Measurements from ENCODE around the gene FMNL2.

Gene FMNL2

GRCh38 chr2:152598975-152599759 lies 264.2 kb downstream of the FMNL2 start:
- no peaks in the 10 kb centered on the region for H3K79me2 ChIP-seq (ENCODE audit: insufficient read depth, low read length)
- H3F3A ChIP-seq (ENCODE audit: insufficient read depth), result no peaks in the 10 kb centered on the region
- H3K4me2 ChIP-seq (ENCODE audit: low read depth, low read length, poor library complexity, severe bottlenecking), result no peak overlapping the region
- no peaks in the 10 kb centered on the region for H3K9me2 ChIP-seq (replicated peaks; ENCODE audit: insufficient read depth, low read length)
- no peaks in the 10 kb centered on the region for H3K27me3 ChIP-seq (ENCODE audit: low read length)
- no peaks in the 10 kb centered on the region for H3K36me3 ChIP-seq (ENCODE audit: low read length)
- H4K20me1 ChIP-seq (ENCODE audit: low read depth, low read length), result no peaks in the 10 kb centered on the region
- TF ChIP-seq EZH2phosphoT487 (conservative IDR thresholded peaks at IDR 0.05; ENCODE audit: low read length), result no peak
- TF ChIP-seq, protein P1, sequence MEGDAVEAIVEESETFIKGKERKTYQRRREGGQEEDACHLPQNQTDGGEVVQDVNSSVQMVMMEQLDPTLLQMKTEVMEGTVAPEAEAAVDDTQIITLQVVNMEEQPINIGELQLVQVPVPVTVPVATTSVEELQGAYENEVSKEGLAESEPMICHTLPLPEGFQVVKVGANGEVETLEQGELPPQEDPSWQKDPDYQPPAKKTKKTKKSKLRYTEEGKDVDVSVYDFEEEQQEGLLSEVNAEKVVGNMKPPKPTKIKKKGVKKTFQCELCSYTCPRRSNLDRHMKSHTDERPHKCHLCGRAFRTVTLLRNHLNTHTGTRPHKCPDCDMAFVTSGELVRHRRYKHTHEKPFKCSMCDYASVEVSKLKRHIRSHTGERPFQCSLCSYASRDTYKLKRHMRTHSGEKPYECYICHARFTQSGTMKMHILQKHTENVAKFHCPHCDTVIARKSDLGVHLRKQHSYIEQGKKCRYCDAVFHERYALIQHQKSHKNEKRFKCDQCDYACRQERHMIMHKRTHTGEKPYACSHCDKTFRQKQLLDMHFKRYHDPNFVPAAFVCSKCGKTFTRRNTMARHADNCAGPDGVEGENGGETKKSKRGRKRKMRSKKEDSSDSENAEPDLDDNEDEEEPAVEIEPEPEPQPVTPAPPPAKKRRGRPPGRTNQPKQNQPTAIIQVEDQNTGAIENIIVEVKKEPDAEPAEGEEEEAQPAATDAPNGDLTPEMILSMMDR (IDR thresholded peaks at IDR 0.05; ENCODE audit: insufficient read depth, low read length, poor library complexity, severe bottlenecking), result no peak
- no peaks in the 10 kb centered on the region for H3K9me3 ChIP-seq (ENCODE audit: insufficient read depth, low read length)
- no peak overlapping the region for H3K4me3 ChIP-seq (ENCODE audit: insufficient read depth, low read length, poor library complexity, severe bottlenecking)
- no peak overlapping the region for H3K9ac ChIP-seq (ENCODE audit: low read length)
- H2AFZ ChIP-seq (ENCODE audit: low read depth, low read length, severe bottlenecking), result no peak overlapping the region
- no peak overlapping the region for H3K27ac ChIP-seq (ENCODE audit: low read depth, low read length)

DNA sequence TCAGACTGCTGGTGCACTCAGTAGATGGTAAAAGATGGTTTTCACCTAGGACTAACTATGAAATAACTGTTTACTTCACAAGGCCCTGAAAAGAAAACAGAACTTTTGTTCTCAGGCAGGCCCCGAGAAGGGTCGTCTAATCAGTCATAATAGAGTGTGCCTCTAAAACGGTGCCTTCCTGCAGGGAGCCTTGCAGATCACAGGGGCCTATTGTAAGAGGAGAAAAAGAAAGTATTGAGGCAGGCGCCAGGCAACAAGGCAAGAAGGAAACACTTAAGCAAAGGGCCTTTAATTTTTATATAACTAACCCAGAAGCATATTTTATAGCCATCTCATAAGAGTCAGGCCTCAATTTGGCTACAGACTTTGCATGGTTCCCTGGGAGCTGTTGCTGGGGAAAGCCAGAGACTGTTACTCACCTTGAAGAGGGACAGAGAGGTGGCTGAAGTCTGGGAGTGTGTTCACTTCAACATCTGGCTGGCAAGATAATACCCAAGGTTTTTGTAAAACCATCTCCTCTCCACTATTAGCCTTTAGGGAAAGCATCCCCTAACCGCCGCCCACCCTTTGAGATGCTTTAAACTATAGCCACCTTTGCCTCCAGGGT lies 265.2 kb downstream of the FMNL2 start:
- TF ChIP-seq EZH2phosphoT487 (conservative IDR thresholded peaks at IDR 0.05; ENCODE audit: low read length), result no peak
- TF ChIP-seq, protein P1 (IDR thresholded peaks at IDR 0.05; ENCODE audit: insufficient read depth, low read length, poor library complexity, severe bottlenecking), result no peak
- H3K9me3 ChIP-seq (ENCODE audit: insufficient read depth, low read length), result no peaks in the 10 kb centered on the region
- no peaks in the 10 kb centered on the region for H3K36me3 ChIP-seq (ENCODE audit: low read length)
- no peak overlapping the region for H3K9ac ChIP-seq (ENCODE audit: low read length)
- no peak overlapping the region for H3K27ac ChIP-seq (ENCODE audit: low read depth, low read length)
- H3K4me3 ChIP-seq (ENCODE audit: insufficient read depth, low read length, poor library complexity, severe bottlenecking), result no peak overlapping the region
- no peaks in the 10 kb centered on the region for H3F3A ChIP-seq (ENCODE audit: insufficient read depth)
- no peaks in the 10 kb centered on the region for H3K27me3 ChIP-seq (ENCODE audit: low read length)
- no peaks in the 10 kb centered on the region for H3K9me2 ChIP-seq (replicated peaks; ENCODE audit: insufficient read depth, low read length)
- no peak overlapping the region for H3K4me2 ChIP-seq (ENCODE audit: low read depth, low read length, poor library complexity, severe bottlenecking)
- no peaks in the 10 kb centered on the region for H4K20me1 ChIP-seq (ENCODE audit: low read depth, low read length)
- H2AFZ ChIP-seq (ENCODE audit: low read depth, low read length, severe bottlenecking), result no peak overlapping the region
- no peaks in the 10 kb centered on the region for H3K79me2 ChIP-seq (ENCODE audit: insufficient read depth, low read length)

GRCh38 chr2:152600697-152601096 lies 265.7 kb downstream of the FMNL2 start:
- H3F3A ChIP-seq (ENCODE audit: insufficient read depth), result no peaks in the 10 kb centered on the region
- H3K4me2 ChIP-seq (ENCODE audit: low read depth, low read length, poor library complexity, severe bottlenecking), result no peak overlapping the region
- H3K79me2 ChIP-seq (ENCODE audit: insufficient read depth, low read length), result no peaks in the 10 kb centered on the region
- no peak overlapping the region for H2AFZ ChIP-seq (ENCODE audit: low read depth, low read length, severe bottlenecking)
- no peaks in the 10 kb centered on the region for H4K20me1 ChIP-seq (ENCODE audit: low read depth, low read length)
- no peaks in the 10 kb centered on the region for H3K27me3 ChIP-seq (ENCODE audit: low read length)
- no peak overlapping the region for H3K4me3 ChIP-seq (ENCODE audit: insufficient read depth, low read length, poor library complexity, severe bottlenecking)
- H3K36me3 ChIP-seq (ENCODE audit: low read length), result no peaks in the 10 kb centered on the region
- TF ChIP-seq, protein P1 (IDR thresholded peaks at IDR 0.05; ENCODE audit: insufficient read depth, low read length, poor library complexity, severe bottlenecking), result no peak
- no peak for TF ChIP-seq EZH2phosphoT487 (conservative IDR thresholded peaks at IDR 0.05; ENCODE audit: low read length)
- H3K9me3 ChIP-seq (ENCODE audit: insufficient read depth, low read length), result no peaks in the 10 kb centered on the region
- no peak overlapping the region for H3K9ac ChIP-seq (ENCODE audit: low read length)
- H3K27ac ChIP-seq (ENCODE audit: low read depth, low read length), result no peak overlapping the region
- no peaks in the 10 kb centered on the region for H3K9me2 ChIP-seq (replicated peaks; ENCODE audit: insufficient read depth, low read length)

Measured in SU-DHL-6 (cell line).